Osteoblast (primary cell): ENCODE results near the gene RIOK3. TPM values are rescaled to one million over a fixed set of nuclear protein-coding genes. Genes with fewer than 3 reads are reported as not detected.

Experiments used
- small RNA-seq: library from RNA; depleted of rRNA; stranded (forward); fragments of <200 nt; gene quantifications from one replicate; pipeline ENCODE3, GENCODE V24; 2012
- total RNA-seq: library from RNA; depleted of rRNA; stranded (reverse); fragments of >200 nt; gene quantifications from 2 replicates; pipeline ENCODE4 v1.2.3, GENCODE V29; 2012

RIOK3 gene
- total RNA-seq, 1 donor = 110 TPM

Small RNA genes within 50 kb of the gene (small RNA-seq; reads per million reads assigned to genes)
- gene AC026634.1 = not detected
- not detected for gene RF00019

Other genes starting within 250 kb of the RIOK3 start
- gene RMC1, start 50.2 kb downstream of the RIOK3 start, total RNA-seq = 22.8 and 26.2 TPM in 2 replicates
- gene NPC1, start 133.2 kb downstream of the RIOK3 start, total RNA-seq = 136 and 254 TPM in 2 replicates
- 9.8 and 20.9 TPM in 2 replicates for gene ANKRD29, start 209.6 kb downstream of the RIOK3 start, total RNA-seq
- 8.3 and 33.3 TPM in 2 replicates for gene LAMA3, start 236.2 kb downstream of the RIOK3 start, total RNA-seq